ENCODE measurements around the gene PRDM16.
"Not testable (repeated sequence)": the region's sequence is repeated elsewhere in the genome, so short reads cannot be mapped to it uniquely, and the experiment has no call there.

The PRDM16 gene

DNA sequence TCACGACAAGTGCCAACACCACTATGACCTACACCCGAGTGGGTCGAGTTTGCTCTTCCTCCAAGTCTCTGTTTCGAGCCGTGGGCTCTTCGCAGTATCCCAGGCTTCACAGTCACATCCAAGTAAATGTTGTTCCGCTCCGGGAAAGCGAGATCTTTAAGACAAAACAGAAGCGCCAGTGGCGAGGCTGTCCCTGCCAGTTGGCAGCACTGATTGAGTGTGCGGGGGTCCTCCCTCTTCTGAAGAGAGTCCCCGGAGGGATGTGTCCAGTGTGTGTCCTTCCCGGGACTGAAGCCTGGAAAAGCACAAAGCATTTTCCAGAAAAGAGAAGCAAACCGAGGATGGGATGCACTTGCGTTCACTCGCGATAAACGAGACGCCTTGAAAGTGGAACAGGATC is 158.9 kb downstream of the PRDM16 start:
- no peak for DNase-seq (ENCODE audit: low read depth)

DNA sequence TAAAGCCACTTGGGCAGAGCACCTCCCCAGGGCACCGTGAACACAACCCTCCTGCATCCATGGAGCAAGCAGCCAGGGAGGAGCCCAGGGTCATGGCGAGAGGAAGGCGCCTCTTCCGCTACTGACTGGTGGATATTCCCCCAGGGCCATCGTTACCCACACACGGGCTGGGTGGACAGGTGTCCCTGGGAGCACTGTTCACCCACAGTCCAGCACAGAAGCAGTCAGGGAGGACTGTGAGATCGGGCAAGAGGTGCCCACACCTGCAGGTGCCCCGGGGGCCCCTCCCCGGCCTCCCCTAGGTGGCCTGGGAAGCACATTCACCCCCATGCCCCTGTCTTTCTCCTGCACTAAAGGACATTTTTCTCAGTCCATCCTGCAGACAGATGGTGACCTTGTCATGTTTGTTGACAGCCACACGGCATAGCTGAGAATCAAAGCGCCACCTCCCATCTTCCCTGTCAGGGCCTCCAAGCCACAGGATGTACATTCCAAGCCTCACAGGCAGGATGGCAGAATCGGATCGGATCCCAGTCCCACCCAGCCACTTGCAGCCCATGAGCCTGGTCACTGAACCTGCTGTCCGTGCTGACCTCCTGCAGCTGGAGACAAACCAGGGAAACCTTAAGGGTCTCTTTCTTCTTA is 160.2 kb downstream of the PRDM16 start:
- DNase-seq (ENCODE audit: low read depth), result no peak

DNA sequence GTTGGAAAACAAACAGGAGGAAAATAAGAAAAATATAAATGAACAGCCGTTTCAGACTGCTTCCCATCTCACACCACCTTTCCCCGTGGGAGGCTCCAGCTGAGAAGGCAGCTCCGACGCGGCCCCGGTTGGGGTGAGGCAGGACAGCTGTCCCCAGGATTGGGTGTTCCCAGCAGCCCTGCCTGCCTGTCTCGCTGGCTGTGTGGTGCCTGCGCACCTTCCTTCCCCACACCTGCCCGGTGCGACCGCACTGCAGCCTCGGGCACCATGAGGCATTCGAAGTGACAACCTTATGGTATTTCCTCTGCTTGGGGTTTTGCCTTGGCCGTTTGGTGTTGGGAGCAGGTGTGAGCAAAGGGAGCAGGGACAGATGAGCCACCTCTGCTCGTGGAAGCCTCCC is 161.6 kb downstream of the PRDM16 start:
- no peak for DNase-seq (ENCODE audit: low read depth)

DNA sequence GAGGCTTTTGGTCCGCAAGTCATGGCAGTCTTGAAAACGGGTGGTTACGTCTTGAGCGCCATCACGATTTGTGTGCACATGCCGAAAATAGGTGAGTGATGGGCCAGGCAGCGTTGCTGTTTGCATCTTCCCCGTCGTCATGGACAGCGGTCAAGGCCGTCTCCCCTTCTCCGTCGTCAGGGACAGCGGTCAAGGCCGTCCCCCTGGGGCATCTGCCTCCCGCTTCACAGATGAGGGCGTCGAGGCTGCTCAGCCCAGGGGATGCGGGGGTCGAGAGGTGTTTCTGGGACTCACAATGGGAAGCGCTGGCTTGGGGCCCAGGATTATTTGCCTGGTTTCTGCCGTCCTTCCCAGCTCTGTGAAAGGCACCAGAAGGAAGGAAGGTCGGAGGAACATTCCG is 162.2 kb downstream of the PRDM16 start:
- no peak for DNase-seq (ENCODE audit: low read depth)

DNA sequence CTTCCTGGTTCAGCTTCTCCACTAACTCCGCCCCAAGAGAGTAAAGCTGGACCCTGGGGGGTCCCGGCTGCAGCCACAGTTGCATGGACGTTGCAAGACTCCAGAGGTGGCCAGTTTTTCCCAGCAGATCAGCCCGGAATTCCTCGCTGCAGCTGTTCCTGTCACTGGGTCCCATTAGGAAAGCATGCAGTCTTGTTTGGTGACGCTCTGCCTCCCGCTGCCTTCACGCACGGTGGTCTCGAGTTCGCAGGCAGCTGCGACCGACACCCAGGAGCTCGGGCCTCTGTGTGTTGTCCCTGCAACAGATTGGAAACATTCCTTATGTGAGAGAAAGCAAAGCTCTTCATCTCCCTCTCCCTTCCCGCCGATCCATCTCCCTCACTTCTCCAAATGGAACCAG is 162.8 kb downstream of the PRDM16 start:
- no peak for DNase-seq (ENCODE audit: low read depth)

DNA sequence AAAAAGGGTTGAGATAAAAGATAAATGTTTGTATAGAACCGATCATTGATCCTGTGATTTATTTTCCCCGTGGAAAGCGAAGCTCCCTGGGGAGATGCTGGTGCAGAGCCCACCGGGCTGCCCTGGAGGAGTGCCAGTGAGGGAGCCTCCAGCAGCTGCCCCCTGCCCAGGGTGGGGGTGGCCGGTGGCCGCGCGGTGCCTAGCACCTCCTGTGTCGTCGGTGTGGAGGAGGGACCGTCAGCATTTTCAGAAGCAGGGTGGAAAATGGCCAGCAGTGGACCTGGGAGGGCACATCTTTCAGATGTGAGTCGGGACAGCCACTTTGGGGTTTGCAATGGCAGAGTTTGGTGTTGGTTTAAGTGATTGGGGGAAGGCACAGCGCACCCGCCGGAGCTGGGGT is 164.0 kb downstream of the PRDM16 start:
- DNase-seq (ENCODE audit: low read depth), result no peak

DNA sequence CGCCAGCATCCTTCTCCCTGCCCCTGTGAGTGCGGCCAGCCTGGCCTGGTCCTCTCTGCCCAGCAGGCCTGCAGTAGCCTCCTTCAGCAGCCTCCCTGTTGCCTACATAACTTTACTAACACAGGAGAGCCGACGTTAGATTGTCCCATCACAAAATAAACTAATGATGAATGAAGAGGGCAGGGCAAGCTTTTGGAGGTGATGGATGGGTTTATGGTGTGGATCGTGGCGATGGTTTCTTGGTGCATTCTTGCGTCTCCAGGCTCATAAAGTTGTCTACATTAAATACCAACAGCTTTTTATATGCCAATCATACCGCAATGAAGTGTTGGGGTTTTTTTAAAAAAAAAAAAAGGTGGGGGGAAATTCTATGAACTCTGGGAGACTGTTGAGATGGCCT is 164.5 kb downstream of the PRDM16 start:
- DNase-seq (ENCODE audit: low read depth), result no peak

DNA sequence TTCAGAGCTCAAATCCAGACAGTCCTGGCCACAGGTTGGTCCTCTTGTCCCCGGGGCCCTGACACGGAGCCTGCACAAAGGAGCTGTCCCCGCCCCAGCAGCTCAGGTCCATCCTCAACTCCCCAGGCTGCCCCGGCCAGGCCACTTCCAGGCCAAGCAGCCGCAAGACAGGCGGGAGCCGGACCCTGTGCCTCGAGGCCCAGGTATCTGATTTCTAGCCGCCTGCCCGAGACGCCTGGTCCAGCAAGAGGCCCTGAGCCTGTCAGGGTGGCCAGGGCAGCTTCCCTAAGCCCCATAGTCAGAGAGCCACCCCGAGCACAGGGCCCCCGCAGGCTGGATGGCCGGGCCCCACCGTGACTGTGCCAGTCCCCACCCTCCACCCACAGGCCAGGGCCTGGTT is 165.3 kb downstream of the PRDM16 start:
- DNase-seq (ENCODE audit: low read depth), result no peak

DNA sequence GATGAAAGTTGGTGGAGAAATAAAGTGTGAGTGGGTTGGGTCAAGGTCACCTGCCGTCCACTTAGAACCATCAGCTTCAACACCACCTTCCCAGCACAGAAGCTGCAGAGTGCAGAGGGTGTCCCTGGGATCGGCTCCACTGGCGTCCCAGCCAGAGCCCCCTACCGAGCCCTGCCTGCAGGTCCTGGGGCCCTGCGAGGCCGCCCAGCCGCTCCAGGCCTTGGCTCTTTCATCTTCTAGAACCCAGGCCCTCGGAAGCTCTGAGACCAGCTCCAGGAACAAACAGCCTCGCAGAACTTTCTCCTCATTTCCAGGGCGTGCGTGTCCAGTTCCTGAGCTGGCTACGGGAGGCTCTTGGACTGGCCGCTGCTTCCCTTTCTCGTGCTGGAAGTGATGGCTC is 166.0 kb downstream of the PRDM16 start:
- DNase-seq (ENCODE audit: low read depth), result no peak

DNA sequence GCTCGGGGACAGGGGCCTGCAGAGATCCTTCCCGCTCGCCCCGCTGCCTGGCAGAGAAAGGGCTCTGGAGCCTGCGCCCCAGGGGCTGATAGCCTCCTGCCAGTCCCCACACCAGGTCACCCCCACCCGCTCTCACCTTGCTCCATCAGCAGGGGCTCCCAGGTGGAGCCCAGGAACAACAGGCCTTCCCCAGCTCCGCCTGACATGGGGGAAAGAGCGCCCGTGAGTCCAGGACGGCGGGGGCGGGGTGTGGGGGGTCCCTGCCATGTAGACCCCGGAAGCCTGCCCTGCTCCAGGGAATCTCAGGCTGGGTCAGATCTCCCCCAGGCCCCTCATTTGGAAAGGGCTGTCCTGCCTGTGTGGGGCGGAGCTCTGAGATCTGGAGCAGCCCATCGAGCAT is 166.5 kb downstream of the PRDM16 start:
- no peak for DNase-seq (ENCODE audit: low read depth)

DNA sequence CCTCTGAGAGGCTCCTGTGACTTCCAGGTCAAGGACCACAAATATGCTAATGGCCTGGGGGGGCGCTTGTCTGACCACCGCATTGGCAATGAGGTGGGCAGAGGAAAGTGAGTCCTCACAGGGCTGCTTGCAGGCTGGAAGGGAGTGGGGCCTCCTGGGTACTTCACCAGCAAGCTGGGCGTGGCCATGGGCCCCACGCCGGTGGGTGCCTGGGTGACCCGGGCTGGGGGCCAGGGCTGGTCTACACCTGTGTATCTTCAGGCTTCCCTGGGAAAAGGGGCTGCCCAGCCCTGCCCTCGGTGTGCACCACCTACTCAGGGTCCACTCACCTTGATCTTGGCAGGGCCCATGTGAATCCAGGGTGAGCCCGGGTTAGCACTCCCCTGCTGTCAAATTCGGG is 167.4 kb downstream of the PRDM16 start:
- DNase-seq (ENCODE audit: low read depth), result no peak

DNA sequence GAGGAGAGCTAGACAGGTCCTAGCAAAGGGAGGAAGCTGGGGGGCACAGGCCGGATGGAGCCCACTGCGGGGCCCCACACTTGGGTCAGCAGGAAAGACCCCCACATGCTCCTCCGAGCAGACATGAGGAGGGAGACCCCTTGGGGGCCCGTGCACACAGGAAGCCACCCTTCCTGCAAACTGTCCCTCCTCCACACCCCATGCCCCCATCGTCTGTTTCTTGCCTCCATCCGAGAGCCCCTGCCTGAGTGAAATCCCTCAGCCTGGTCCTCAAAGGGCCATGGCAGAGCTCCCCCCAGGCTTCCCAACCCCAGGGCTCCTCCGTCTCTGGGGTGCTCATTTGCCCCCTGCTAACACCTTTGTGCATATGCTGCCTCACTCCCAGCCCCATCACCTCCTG is 168.0 kb downstream of the PRDM16 start:
- DNase-seq (ENCODE audit: low read depth), result no peak

DNA sequence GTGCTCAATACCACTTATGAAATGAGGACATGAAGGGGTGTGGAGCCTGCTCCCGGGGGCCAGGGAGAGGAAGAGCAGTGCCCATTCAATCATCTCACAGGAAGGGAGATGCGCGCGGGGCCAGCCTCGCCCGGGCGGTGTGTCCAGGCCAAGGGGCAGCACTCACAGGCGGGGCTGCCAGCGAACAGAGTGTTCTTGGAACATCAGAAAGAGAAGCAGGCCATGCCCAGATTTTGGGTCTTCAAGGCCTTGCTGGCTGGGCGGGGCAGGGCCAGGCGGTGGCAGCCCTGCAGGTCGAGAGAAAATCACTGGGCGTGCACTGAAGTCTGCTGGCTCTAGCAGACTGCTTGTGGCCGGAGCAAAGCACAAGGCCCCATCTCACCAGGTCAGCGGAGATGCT is 168.6 kb downstream of the PRDM16 start:
- DNase-seq (ENCODE audit: low read depth), result no peak

DNA sequence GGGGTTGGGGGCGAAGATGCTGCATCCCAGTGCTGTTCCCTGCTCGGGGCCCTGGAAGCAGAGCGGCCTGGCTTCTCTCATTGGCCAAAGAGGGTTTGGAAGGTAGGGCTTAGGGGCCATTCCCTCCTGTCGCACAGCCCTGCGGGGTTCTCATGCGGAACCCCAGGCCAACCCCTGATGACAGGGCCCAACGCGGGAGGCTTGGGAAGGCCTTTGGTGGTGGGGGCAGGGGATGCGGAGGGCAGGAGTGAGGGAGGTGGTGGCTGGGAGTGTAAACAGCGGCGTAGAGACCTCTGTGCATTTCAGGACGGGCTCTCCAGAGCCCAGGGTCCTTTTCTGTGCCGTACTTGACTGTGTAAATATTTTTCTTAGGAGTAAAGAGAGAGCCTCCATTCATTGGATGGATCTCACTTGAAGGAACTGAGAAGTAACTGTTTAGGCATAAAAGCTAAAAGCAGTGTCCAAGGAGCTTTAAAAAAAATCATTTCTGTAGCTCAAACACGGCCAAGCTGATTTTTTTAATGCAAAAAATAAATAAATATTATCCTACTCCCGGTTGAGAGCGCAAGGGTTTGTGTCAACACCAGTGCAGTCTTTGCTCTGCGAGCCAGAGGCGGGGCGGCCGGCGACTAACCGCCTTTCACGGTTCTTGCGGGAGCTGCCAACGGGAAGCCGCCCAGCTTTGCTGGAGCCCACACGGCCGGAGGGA is 169.1 kb downstream of the PRDM16 start:
- DNase-seq (ENCODE audit: low read depth), result no peak

DNA sequence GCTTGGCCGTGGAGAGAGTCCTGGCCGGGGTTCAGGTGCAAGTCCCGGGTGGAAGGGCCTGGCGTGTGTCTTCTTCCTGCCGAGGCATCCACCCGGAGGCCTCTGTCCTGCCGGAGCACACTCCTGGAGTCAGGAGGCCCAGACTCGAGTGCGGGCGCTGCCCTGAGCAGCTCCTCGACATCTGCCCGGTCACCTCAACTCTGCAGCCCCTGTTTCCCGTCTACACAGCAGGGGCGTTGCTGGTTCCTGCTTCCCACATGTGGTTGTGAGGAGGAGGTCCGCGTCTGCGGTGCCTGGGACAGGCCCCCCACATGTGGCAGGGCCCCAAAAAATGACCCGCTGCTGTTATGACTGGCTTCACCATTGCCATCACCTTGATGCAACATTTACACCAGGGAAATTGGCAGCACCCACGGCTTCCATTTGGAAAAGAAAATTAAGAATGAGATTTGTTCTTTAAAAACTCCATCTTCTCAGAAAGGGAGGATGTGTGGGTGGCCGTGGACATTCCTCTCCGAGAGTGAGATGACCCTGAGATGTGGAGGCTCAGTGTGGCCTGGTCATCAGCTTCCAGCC is 169.8 kb downstream of the PRDM16 start:
- no peak for DNase-seq (ENCODE audit: low read depth)

DNA sequence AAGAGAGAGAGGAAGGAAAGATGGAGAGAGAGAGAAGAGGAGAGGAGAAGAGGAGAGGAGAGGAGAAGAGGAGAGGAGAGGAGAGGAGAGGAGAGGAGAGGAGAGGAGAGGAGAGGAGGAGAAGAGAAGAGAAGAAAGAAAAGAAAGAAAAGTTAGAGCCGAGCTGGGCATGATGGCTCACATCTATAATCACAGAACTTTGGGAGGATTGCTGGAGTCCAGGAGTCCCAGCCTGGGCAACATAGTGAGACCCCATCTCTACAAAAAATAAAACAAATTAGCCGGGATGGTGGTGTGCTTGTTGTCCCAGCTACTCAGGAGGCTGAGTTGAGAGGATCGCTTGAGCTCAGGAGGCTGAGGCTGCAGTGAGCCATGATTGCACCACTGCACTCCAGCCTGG is 171.0 kb downstream of the PRDM16 start:
- not testable (repeated sequence) for DNase-seq (ENCODE audit: low read depth)

DNA sequence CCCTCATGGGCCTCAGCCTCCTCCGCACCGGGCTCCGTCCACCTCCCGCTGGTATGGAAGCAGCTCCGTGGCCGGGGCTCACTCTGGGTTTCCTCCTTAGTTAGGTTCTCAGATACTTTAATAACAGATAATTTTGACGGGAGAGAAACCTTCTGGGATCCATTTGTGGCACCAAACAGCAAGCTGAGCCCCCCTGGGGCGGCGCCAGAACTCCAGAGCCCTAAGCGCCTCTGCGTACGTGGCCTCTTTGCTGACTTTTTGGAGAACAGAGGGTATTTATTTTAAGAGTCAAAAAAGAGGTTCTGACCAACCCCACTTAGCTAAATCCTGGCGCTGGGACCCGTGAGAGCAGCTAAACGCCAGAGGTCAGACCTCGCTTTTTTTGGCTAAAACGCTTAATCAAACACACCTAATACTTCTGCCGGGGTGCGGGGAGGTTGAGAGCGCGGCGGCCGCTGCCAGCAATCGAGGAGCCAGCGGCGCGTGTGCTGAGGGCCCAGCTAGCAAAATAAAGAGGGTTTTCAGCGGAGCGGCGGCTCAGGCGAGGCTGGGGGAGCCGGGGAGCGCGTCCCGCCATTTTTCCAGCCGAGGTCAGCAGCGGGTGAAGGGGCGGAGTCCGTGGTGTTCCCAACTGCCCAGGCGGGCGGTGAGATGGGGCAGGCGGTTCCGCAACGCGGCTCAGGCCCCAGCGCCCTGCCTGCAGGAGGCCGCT is 171.7 kb downstream of the PRDM16 start:
- DNase-seq (ENCODE audit: low read depth), result no peak

DNA sequence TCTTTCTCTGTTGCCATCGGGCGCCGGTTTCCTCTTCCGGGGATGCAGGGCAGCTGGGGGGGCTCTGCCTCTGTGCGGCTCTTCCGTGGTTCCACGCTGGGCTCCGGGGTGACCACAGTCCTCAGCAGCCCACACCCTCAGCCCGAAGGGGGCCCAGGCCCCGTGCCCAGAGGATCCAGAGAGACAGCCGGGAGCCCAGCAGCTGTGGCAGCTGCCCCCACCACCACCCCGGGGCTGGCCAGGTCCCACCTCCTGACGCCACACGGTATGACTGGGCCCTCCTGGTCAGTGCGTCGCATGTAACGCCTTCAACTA is 172.2 kb downstream of the PRDM16 start:
- DNase-seq (ENCODE audit: low read depth), result no peak

DNA sequence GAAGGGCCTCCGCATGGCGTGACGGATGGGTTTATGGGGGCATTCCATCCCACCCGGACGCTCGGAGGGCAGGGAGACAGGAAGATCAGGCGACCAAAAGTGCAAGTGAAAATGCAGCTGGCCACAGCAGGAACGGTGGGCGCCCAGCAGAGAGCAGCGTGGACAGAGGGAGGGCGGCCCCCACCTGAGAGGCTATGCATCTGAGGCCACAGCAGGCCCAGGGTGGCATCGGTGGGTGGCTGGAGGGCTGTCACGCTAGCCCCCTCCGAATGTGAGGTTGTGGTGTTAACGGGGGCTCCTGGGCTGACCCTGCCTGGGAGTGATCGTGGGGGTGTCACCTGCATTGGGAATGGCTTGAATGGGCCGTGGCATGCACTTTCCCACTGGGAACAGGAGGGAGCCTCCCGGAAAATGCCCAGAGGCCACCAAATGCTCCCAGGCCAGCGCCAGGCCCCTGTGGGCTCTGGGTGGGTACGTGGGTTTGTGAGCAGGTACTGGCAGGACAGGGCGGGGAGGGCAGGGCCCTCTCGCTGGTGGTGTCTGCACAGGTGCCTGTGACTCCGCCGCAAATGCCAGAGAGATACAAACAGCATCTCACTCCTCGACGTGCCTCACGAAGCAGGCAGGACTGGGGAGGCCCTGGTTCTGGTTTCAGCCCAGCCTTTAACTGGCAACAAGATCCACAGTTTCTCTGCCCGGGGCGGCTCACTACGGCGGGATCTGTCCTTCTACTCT is 172.8 kb downstream of the PRDM16 start:
- no peak for DNase-seq (ENCODE audit: low read depth)

DNA sequence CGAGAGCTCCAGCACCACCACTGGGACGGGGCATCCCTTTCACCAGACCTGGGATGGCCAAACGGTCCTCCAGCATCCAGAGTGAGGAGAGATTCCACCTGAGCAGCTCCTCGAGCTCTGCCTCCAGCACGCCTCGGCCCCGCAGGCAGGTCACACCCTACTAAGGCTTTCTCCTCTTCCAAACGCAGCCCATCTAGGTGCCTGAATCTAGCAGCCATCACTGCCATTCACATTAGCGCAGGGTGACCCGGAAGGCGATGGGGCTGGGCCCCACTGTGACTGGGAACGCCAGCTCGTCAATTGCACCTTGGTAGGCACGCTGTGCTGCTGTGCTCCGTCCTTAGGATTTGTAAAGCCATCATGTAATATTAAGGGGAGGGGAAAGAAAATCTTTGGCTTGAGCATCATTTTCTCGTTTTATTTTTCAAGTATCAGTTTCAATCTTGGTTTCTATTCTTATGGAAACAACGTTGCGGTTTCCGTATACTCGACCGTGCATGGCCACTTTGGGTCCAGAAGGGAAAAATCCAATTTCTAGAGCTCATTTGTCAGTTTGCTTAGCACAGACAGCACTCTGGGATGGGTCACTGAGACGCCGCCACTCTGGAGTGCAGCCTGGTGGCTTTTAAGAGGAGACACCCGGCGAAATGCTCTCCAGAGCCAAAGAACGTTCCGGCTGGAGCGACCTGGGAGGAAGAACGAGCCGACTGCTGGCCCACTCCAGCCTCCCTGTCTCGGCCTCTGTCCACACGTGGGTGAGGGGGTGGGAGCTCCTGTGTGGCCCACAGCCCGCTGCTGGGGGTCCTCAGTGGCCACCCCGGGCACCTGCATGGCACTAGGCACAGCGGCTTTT is 173.6 kb downstream of the PRDM16 start:
- DNase-seq (ENCODE audit: low read depth), result no peak

DNA sequence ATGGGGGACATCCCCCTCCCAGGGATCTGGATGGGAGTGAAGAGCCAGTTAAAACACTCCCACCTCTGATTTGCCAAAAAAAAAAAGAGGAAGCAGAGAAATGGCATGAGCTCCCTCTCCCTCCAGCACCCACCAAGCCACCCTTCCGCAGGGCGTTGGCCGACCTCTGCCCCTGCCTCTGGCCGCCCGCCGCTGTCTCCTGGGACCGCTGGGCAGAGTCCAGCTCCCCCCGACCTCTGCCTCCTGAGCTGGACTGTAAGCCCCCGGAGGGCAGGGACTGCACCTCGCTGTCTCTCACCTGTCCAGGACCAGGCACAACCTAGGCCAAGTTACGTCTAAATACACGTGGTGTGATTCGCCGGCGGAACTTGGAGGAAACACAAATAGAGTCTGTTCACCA is 174.3 kb downstream of the PRDM16 start:
- DNase-seq (ENCODE audit: low read depth), result no peak
